AG09319 (cell line): ENCODE data around the gene SEPTIN6.

Source experiments
- DNase-seq: peaks from one replicate; pipeline ENCODE4 v3.0.0-alpha.2; 2010; ENCODE audit warnings: low read depth; ENCODE audit errors: extremely low read depth
- TF ChIP-seq, protein P1 (sequence below): IDR thresholded peaks from 2 replicates; pipeline ENCODE4 v1.5.1; 2011; ENCODE audit warnings: low read depth, mild to moderate bottlenecking, inconsistent platforms, low read length, moderate library complexity

SEPTIN6 gene

DNA sequence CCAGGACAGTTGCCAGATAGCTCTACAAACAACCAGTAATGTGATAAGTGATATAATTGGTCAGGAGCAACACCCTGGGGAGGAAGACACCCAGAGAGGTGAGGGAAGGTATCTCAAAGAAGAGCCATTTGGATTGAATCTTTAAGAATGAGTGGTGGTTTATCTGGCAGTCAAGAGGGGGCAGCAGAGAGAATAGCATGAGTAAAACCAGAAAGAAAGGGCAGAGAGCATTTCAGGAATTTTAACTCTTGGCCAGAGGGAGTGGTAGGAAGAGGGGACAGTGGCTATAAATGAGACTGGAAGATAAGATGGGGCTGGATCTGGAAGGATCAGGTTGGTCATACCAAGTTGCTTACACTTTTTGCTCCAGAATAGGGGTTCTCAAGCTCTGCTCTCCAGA is 5.9 kb upstream of the SEPTIN6 start:
- TF ChIP-seq, protein P1, sequence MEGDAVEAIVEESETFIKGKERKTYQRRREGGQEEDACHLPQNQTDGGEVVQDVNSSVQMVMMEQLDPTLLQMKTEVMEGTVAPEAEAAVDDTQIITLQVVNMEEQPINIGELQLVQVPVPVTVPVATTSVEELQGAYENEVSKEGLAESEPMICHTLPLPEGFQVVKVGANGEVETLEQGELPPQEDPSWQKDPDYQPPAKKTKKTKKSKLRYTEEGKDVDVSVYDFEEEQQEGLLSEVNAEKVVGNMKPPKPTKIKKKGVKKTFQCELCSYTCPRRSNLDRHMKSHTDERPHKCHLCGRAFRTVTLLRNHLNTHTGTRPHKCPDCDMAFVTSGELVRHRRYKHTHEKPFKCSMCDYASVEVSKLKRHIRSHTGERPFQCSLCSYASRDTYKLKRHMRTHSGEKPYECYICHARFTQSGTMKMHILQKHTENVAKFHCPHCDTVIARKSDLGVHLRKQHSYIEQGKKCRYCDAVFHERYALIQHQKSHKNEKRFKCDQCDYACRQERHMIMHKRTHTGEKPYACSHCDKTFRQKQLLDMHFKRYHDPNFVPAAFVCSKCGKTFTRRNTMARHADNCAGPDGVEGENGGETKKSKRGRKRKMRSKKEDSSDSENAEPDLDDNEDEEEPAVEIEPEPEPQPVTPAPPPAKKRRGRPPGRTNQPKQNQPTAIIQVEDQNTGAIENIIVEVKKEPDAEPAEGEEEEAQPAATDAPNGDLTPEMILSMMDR = peak; percentile 64

DNA sequence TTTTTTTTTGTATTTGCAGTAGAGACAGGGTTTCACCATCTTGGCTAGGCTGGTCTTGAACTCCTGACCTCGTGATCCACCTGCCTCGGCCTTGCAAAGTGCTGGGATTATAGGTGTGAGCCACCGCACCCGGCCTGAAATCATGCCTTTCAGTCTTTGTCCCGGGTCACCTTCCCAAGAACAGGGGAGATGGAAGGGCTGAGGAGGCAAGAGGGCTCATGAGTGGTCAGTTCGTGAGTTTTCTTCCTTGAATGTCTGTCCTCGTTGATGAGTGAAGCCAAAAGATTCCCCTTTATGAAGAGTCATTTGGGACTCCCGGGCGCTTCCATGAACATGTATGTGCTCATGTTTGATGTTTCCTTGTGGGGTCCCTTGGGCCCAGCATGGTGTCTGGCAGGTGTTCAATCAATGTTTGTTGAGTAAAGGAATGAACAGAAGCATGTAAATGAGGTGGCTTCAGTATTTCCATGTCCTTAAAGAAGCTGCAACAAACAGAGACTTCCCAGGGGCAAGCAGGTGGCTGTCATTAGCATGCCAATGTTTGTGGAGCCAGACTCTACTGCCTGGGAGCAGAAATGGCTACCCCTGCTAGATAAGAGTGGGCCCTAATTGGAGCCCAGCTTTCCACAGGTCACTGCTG is 3.4 kb upstream of the SEPTIN6 start:
- no peak for DNase-seq
- TF ChIP-seq, protein P1 = no peak

More for the DNA sequence above, 5.9 kb upstream of the SEPTIN6 start:
- DNase-seq = peak; percentile 30

DNA sequence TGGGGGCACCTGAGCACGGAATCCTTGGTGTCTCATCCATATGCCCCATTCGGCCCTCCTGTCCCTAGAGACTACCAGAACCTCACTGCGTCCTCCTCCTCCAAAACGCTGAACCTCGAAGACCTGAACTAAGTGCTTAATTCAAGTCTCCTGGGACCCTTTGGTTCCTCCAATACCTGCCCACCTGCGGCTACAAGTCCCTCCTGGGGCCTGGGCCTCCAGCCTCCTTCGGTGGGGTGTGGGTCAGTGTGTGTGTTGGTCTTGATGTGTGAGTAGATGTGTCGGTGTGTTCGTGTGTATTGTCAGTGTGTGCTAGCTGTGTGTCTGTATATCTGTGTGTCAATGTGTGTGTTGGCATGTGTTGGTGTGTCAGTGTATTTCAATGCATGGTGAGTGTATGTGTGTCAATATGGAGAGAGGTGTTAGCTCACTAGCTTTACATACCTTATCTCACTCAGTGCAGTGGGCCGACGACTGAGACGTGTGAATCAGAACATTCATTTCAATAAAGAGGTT is 2.6 kb upstream of the SEPTIN6 start:
- TF ChIP-seq, protein P1 = no peak
- DNase-seq = no peak

DNA sequence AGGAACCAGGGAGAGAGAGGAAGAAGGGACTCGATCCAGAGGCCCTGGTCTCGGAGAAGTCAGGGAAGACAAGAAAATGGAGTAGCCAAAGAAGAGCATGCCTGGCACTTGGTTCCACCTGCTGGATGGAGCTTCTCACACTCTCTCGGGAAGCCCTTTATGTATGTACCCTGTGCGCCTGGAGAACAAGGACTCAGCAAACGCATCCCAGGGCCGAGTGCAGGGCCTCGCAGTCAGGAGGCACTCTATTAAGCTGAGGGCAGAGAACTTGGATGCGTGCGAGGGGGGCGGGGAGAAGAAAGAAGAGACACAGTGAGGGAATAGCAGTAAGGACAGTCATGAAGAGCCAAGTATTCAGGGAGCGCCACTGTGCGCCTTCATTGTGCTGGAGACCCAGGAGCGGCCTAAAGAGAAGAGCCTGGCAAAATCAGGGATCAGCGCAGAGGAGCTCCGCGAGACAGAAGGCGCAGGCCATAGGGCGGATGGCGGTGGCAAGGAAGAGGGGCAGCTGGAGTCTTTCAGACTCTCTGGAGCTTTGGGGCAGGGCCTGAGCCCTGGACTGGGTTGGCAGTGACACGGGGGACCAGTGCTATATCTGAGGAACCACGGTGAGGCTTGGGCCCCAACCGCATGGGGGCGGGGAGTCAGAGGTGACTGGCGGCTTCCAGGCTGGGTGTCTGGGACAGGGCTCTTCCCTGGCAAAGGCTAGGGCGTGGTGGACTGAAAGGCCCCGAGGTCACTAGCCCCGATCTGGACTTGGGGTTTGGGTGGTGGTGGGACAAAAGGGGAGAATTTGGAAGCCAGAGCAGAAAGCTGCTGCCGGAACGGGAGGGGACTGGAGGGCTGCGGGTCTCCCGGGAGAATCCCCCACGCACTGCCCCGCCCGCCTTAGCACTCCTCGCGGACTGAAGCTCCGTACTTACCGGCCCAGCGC is 1.9 kb upstream of the SEPTIN6 start:
- no peak for DNase-seq

DNA sequence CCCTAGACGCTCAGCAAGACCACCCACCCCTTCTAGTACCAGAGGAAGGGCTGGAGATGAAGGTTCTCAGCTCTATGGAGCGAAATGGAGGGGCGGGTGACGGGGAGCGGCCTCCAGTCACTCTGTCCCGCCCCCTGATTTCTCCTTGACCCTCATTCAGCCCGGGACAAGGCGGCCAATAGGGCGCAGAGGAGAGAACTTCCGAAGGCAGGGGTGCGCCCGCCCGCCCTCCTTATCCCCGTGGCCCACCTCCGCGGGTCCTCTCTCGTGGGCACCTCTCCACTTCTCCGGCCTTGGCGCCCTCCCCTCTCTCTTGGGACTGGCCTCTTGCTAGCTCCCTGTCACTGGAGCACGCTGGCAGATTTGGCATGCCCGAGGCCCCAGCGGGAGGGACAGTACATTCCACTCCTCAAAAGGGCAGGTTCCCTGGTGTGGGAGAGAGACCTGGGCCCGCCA is 1.1 kb upstream of the SEPTIN6 start:
- TF ChIP-seq, protein P1 = no peak
- no peak for DNase-seq

More for the DNA sequence above, 1.9 kb upstream of the SEPTIN6 start:
- TF ChIP-seq, protein P1 = no peak

DNA sequence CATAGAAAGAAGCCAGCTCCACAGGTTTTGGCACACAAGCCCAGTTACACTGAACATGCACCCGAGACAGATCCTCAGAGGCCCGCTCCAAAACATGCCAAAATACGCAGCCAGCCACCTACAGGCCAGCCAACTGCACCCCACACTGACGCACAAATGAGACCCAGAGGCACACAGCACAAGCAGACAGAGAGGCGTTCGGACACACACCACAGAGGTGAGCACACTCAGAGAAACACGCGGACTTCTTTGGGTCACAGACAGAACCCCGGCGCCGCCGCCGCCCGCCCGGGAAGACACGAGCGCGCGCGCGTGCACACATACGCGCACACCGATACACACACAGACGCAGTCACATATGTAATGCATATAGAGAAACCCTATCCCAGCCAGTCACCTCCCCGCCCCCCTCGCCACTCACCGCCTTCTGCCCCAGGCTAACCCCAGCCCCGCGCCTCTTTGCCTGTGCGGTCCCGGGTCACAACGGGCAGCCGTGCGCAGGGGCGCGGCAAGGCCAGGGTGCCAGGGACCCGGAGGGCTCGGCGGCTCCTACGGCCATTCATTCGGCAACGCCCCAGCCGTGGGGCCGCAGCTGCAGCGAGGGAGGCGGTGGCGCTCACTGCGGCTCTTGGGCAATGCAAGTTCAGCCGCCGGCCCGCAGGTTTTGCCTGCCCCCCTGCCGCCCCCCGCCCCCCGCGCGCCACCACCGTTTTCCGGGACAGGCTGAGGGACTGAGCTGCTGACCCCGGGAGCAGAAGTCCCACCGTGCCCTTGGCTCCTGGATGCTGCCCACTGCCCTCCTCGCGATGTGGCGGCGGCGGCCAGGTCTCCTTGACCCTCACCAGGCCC is 553 bp downstream of the SEPTIN6 start:
- no peak for DNase-seq

More for the DNA sequence above, 553 bp downstream of the SEPTIN6 start:
- TF ChIP-seq, protein P1 = no peak; the same call in 1 of the 2 replicates
